HG03159 (cell line): Measurements from ENCODE around the gene NOL4.
"Not testable (repeated sequence)": the region's sequence is repeated elsewhere in the genome, so short reads cannot be mapped to it uniquely, and the experiment has no call there.

ENCODE experiments used
- ATAC-seq: cut with Tn5 transposase; IDR thresholded peaks from one replicate; pipeline ENCODE4 v1.9.1; 2021; ENCODE audit warnings: mild to moderate bottlenecking, moderate library complexity; ENCODE audit not compliant: unreplicated experiment

The NOL4 gene

GRCh38 chr18:34224423-34225217, at the start of gene NOL4:
NOL4 (minus strand) TSS chr18:34224913; CDS start chr18:34223253, 1,660 bp downstream.
- ATAC-seq = no peak

GRCh38 chr18:34266029-34266428, 41.3 kb upstream of the NOL4 start:
- not testable (repeated sequence) for ATAC-seq

GRCh38 chr18:34261865-34262780, 37.4 kb upstream of the NOL4 start:
- ATAC-seq = peak; percentile 96

GRCh38 chr18:34258176-34258575, 33.5 kb upstream of the NOL4 start:
- no peak for ATAC-seq

DNA sequence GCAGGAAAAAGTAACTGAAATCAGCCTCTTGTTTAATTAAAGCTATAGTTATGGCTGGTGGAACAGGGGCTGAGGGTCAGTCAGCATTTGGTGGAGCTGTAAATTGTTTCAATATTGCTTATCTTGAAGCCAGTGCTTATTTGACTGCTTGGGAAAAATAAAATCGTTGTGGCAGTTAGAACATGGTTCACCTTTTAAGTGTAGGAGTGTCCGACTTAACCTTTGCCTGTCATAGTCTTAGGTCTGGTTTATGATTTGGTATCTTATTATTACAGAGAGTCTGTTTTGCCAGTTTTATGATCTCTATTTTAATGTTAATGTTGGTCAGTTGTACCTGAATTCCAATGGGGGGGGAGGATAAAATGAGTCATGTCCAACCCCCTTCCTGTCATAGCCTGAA, 27.2 kb upstream of the NOL4 start:
- ATAC-seq = no peak

- ATAC-seq = no peak
These were observed 24.0 kb upstream of the NOL4 start for GRCh38 chr18:34248727-34249126.

DNA sequence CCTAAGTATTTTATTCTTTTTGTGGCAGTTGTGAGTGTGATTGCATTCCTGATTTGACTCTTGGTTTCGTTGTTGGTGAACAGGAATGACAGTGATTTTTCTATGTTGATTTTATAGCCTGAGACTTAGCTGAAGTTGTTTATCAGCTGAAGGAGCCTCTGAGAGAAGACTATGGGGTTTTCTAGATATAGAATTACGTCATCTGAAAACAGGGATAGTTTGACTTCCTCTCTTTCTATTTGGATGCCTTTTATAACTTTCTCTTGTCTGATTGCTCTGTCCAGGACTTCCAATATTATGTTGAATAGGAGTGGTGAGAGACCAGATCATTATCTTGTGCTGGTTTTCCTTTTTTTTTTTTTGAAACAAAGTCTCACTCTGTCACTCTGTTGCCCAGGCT, 18.0 kb upstream of the NOL4 start:
- no peak for ATAC-seq

GRCh38 chr18:34233781-34234388, 9.2 kb upstream of the NOL4 start:
- not testable (repeated sequence) for ATAC-seq

GRCh38 chr18:34225218-34225553, 473 bp upstream of the NOL4 start:
- ATAC-seq = no peak

- ATAC-seq = no peak
These were observed 755 bp downstream of the NOL4 start for GRCh38 chr18:34223893-34224422.

DNA sequence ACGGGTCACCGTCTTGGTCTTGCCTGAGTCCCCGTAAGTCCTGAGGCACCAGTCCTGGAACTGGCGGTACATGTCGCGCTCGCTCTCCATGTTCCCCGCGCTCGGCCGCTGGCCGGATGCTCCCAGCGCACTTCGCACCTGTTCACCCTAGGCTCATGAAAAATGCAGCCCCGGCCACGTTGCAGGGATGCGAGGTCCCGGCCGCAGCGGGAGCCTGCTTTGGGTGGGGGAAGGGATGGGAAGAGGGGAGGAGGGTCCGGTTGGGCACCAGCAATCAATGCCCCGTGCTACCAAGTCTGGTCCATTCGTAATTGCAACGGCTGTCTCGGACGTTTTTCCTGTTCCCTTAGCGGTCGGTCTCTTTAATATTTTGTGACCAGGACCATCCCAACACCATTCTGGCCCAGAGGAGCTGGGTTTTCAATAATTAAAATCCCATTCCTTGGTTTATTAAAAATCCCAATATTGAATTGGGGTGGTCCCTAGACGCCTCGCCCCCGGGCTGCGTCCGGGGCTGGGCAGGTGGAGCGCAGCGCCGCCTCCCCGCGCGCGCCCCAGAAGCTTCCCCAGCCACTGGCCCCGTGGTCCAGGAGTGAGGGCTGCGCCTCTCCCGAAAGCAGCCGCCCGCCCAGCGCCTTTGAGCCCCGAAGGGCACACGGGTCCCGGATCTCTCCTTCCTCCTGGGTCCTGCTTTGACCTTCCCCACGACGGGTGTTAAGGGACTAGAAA, 1.4 kb downstream of the NOL4 start:
- ATAC-seq = no peak

GRCh38 chr18:34222307-34223163, 2.2 kb downstream of the NOL4 start:
- ATAC-seq = peak; percentile 65

DNA sequence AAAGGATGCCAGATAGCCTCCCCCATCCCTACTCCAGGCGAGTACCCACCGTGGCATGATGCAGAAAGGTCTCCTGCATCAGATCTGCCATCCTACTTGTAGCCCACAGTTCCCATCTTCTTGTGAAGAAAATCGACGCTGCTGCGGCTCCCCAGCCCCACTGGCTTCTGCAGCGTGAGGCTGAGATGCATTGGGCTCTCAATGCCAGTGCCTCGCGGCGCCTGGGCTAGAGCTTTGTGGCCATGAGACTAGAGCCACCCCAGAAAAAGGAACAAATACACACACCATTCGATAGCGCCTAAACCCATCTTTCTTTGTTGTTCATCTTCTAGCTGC, 2.8 kb downstream of the NOL4 start:
- peak; percentile 28 for ATAC-seq

- ATAC-seq = no peak
These were observed 4.5 kb downstream of the NOL4 start for GRCh38 chr18:34220081-34220815.

DNA sequence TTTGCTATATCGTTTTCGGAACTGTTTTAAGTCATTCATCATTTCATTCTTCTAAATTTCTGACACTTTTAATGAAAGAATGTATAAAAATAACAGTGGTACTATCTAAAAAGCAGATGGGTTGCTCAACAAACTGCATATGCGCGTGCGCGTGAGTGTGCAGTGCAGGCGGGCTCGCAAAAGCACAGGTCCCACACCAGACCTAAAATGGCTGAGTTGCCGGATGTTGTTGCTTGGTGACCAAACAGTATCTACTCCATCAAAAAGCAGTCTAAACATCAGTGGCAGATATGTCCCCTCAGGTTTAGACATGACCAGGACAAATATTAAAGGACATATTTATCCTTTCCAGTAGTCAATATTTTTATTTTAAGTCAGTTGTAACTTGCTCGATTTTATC, 5.1 kb downstream of the NOL4 start:
- no peak for ATAC-seq

DNA sequence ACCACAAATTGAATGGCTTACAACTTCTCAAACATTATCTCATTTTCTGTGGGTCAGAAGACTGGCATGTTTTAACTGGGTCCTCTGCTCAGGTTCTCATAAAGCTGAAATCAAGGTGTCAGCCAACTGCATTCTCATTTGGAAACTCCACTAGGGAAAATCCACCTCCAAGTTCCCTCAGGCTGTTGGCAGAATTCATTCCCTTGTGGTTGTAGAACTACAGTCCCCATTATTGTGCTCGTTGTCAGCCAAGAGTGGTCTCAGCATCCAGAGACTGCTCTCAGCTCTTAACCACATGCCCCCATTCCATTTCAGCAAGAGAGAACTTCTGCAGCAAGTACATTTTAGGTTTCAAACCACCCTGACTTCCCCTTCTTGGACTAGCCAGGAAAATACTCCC, 12.2 kb downstream of the NOL4 start:
- no peak for ATAC-seq

- ATAC-seq = no peak
These were observed 17.3 kb downstream of the NOL4 start for GRCh38 chr18:34207344-34207851.

DNA sequence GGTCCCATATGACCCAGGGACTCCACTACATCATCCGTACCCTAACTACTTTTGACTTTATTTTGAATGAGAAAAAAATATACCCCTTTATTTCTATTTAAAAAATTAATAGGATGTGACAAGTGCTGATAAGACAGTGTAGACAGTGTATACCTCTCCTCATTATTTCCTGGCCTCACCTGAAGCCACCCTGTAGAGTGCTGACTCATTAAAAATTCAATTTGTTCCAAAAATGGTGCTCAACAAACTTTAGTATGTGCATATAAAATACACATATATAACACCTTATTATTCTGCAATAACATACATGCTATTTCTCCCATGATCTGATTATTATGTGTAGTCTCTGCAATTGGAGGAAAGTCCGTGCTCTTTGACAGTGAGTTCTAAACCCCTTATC, 20.8 kb downstream of the NOL4 start:
- no peak for ATAC-seq

DNA sequence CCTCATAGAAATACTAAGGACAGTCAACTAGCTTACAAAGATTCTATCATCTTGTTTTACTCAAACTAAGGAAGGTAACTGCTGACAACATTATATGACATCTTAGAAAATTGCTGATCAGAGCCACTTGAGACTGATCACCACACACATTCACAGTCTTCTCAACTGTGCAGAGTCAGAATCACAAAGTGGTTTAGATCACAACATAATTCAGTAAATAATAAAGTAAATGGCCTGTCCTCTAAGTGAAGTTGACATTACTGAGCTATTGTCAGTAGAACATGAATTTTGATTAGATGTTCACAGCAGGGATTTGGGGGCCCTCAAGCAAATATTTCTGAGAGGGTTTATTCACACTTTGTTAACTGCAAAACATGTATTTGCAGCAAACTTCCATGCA, 28.5 kb downstream of the NOL4 start:
- ATAC-seq = no peak
